HepG2 (cell line): ENCODE results near the gene ZDHHC14. TPM values are rescaled to one million over a fixed set of nuclear protein-coding genes. Genes with fewer than 3 reads are reported as not detected.

ENCODE experiments used
- ATAC-seq: fragments of 200-7000 bp; cut with Tn5 transposase; 3 replicates; pipeline ENCODE4 v1.9.1; 2020; ENCODE audit warnings: mild to moderate bottlenecking, moderate library complexity
- BruUV-seq: library from RNA; stranded (reverse); fragments of 400-500 nt; replicated peaks from 2 replicates; lab custom pipeline; 2021; lab: Mats Ljungman, UMichigan
- CTCF ChIA-PET: fragments of 300-600 bp; formaldehyde crosslinking; extraction: SDS; loops from one replicate; lab custom pipeline; 2021; ENCODE audit warnings: low total read pairs, inconsistent platforms, low intra/inter-chr PET ratio; lab: Yijun Ruan, JAX
- POLR2A ChIA-PET: fragments of 350-600 bp; sonication (Branson Sonifier 250); formaldehyde crosslinking; loops from one replicate; lab custom pipeline; 2020; ENCODE audit warnings: antibody characterized with exemption, inconsistent platforms; lab: Yijun Ruan, JAX
- DNase-seq: peaks from one replicate; pipeline ENCODE4 v3.0.0-alpha.2; 2015; ENCODE audit warnings: low spot score
- FAIRE-seq: peaks from 3 replicates; lab custom pipeline; 2011; peaks lifted over from hg19 to GRCh38; lab: Jason Lieb, UNC
- H2AFZ ChIP-seq: one replicate; pipeline ENCODE4 v1.6.1; 2011; ENCODE audit warnings: low read length, inconsistent platforms
- H3K27ac ChIP-seq: fragments of 300-600 bp; 3 replicates; pipeline ENCODE4 v1.8.0; 2011; ENCODE audit warnings: mixed run types, mild to moderate bottlenecking, mixed read lengths, low read length, inconsistent platforms; ENCODE audit not compliant: insufficient read depth; ENCODE audit errors: extremely low read length
- H3K27me3 ChIP-seq, 2 experiments: fragments of 200-600 bp in 1 of 2; 2 replicates in 1 of 2; 3 replicates in 1 of 2; pipeline versions ENCODE4 v1.6.0 to v1.8.0; 2011; ENCODE audit warnings: low read length in 2 of 2, mild to moderate bottlenecking in 2 of 2, moderate library complexity in 2 of 2, inconsistent platforms in 1 of 2; ENCODE audit not compliant: insufficient read depth in 2 of 2, control insufficient read depth in 1 of 2
- H3K36me3 ChIP-seq, 2 experiments: fragments of 200-600 bp in 1 of 2; replicated peaks in 1 of 2; 2 replicates in 1 of 2; 3 replicates in 1 of 2; pipeline versions ENCODE4 v1.5.1 to v1.8.0; 2011; ENCODE audit warnings: low read length in 2 of 2, inconsistent platforms in 1 of 2; ENCODE audit not compliant: insufficient read depth in 2 of 2, control insufficient read depth in 1 of 2
- H3K4me1 ChIP-seq: 2 replicates; pipeline ENCODE4 v1.5.1; 2012; ENCODE audit warnings: low read length, inconsistent platforms; ENCODE audit not compliant: insufficient read depth
- H3K4me2 ChIP-seq: 2 replicates; pipeline ENCODE4 v1.6.0; 2011; ENCODE audit warnings: low read depth, low read length, inconsistent platforms
- H3K4me3 ChIP-seq, 3 experiments: fragments of 200-600 bp in 1 of 3; sonication (generic), shearing (Covaris generic) in 1 of 3; replicated peaks in 1 of 3; 2 replicates each; pipeline ENCODE4 v1.5.1; 2011 to 2016; ENCODE audit warnings: low read length in 3 of 3, inconsistent platforms in 2 of 3, low read depth in 2 of 3, mild to moderate bottlenecking in 2 of 3, control low read depth in 1 of 3, mixed read lengths in 1 of 3; ENCODE audit not compliant: insufficient read depth in 1 of 3
- H3K79me2 ChIP-seq: one replicate; pipeline ENCODE4 v1.6.1; 2011; ENCODE audit warnings: low read length, inconsistent platforms; ENCODE audit not compliant: insufficient read depth
- H3K9ac ChIP-seq: 2 replicates; pipeline ENCODE4 v1.6.0; 2011; ENCODE audit warnings: mild to moderate bottlenecking, low read depth, low read length, inconsistent platforms; ENCODE audit not compliant: insufficient read depth
- H3K9me3 ChIP-seq: 2 replicates; pipeline ENCODE4 v1.5.1; 2012; ENCODE audit warnings: mild to moderate bottlenecking, low read length
- H4K20me1 ChIP-seq: 2 replicates; pipeline ENCODE4 v1.6.0; 2011; ENCODE audit warnings: inconsistent platforms, mild to moderate bottlenecking, low read length, moderate library complexity; ENCODE audit not compliant: insufficient read depth
- ARID4A ChIP-seq: sonication (generic); formaldehyde crosslinking; IDR thresholded peaks from 2 replicates; pipeline ENCODE4 v1.5.0; 2020; ENCODE audit warnings: mild to moderate bottlenecking, missing genetic modification reagents, borderline replicate concordance
- ATF3 ChIP-seq: sonication (generic); formaldehyde crosslinking; IDR thresholded peaks from 2 replicates; pipeline ENCODE4 v1.4.0; 2020; ENCODE audit warnings: missing genetic modification reagents
- BRD4 ChIP-seq: sonication (generic); formaldehyde crosslinking; IDR thresholded peaks from 2 replicates; pipeline ENCODE4 v1.4.0; 2020; ENCODE audit warnings: missing genetic modification reagents
- CEBPG ChIP-seq: IDR thresholded peaks from 2 replicates; pipeline ENCODE4 v1.6.1; 2016
- CREBL2 ChIP-seq: sonication (generic); formaldehyde crosslinking; IDR thresholded peaks from 2 replicates; pipeline ENCODE4 v1.8.1; 2023; ENCODE audit warnings: missing genetic modification reagents, mild to moderate bottlenecking, borderline replicate concordance
- FOSL1 ChIP-seq: sonication (generic); formaldehyde crosslinking; IDR thresholded peaks from 2 replicates; pipeline ENCODE4 v1.9.0; 2021; ENCODE audit warnings: missing genetic modification reagents, borderline replicate concordance
- HHEX ChIP-seq: IDR thresholded peaks from 2 replicates; pipeline ENCODE4 v1.6.1; 2016; ENCODE audit warnings: control low read depth
- KAT2B ChIP-seq: fragments of 150-350 bp; IDR thresholded peaks from 2 replicates; pipeline ENCODE4 v1.6.1; 2014; ENCODE audit warnings: low read depth, low read length, borderline replicate concordance
- KDM2A ChIP-seq: sonication (generic); formaldehyde crosslinking; IDR thresholded peaks from 2 replicates; pipeline ENCODE4 v1.4.0; 2020; ENCODE audit warnings: low read depth, missing genetic modification reagents, borderline replicate concordance
- KLF13 ChIP-seq: sonication (generic); formaldehyde crosslinking; IDR thresholded peaks from 2 replicates; pipeline ENCODE4 v1.4.0; 2020; ENCODE audit warnings: mild to moderate bottlenecking, missing genetic modification reagents
- PCBP1 ChIP-seq: fragments of 200-400 bp; formaldehyde crosslinking; IDR thresholded peaks from 2 replicates; pipeline ENCODE4 v1.6.1; 2017; ENCODE audit warnings: mild to moderate bottlenecking, low read depth, low read length, borderline replicate concordance
- RNF2 ChIP-seq: fragments of 450-650 bp; conservative IDR thresholded peaks from 2 replicates; pipeline ENCODE4 v1.6.1; 2016; ENCODE audit warnings: low read depth
- TCF7L2 ChIP-seq: IDR thresholded peaks from 2 replicates; pipeline ENCODE4 v1.6.1; 2011; ENCODE audit warnings: mild to moderate bottlenecking, low read depth, low read length, moderate library complexity
- TSC22D2 ChIP-seq: sonication (generic); formaldehyde crosslinking; IDR thresholded peaks from 2 replicates; pipeline ENCODE4 v1.5.1; 2020; ENCODE audit warnings: missing genetic modification reagents, mild to moderate bottlenecking, borderline replicate concordance
- YY1 ChIP-seq: IDR thresholded peaks from 2 replicates; pipeline ENCODE4 v1.6.1; 2011; ENCODE audit warnings: low read length, low read depth, moderate library complexity, mild to moderate bottlenecking; ENCODE audit not compliant: insufficient read depth, insufficient replicate concordance
- ZMAT5 ChIP-seq: sonication (generic); formaldehyde crosslinking; IDR thresholded peaks from 2 replicates; pipeline ENCODE4 v1.5.0; 2020; ENCODE audit warnings: mild to moderate bottlenecking, low read depth, missing genetic modification reagents, borderline replicate concordance
- ZNF333 ChIP-seq: sonication (generic); formaldehyde crosslinking; IDR thresholded peaks from 2 replicates; pipeline ENCODE4 v1.4.0; 2020; ENCODE audit warnings: mild to moderate bottlenecking, missing genetic modification reagents, borderline replicate concordance
- ZNF430 ChIP-seq: sonication (generic); formaldehyde crosslinking; IDR thresholded peaks from 2 replicates; pipeline ENCODE4 v1.9.0; 2021; ENCODE audit warnings: mild to moderate bottlenecking, missing genetic modification reagents
- ZNF446 ChIP-seq: sonication (generic); formaldehyde crosslinking; IDR thresholded peaks from 2 replicates; pipeline ENCODE4 v1.5.0; 2020; ENCODE audit warnings: mild to moderate bottlenecking, missing genetic modification reagents
- ZNF713 ChIP-seq: sonication (generic); formaldehyde crosslinking; IDR thresholded peaks from 2 replicates; pipeline ENCODE4 v1.4.0; 2020; ENCODE audit warnings: mild to moderate bottlenecking, missing genetic modification reagents
- WGBS: methylation state at CpG from one replicate; pipeline ENCODE4 v1.1.6; 2017; ENCODE audit warnings: low lambda C conversion rate; 5-methylcytosine and 5-hydroxymethylcytosine counted together
- in situ Hi-C: cut with HindIII; loops from 2 replicates; pipeline ENCODE4 v1.10.0; 2017; ENCODE audit warnings: low pct_unique_long_range_greater_than_20kb; ENCODE audit not compliant: extremely low pct_ligation_motif_present
- intact Hi-C: fragments of 100-400 bp; cut with micrococcal nuclease; formaldehyde crosslinking; loops from one replicate; pipeline ENCODE4 v1.10.0; 2022; ENCODE audit not compliant: unreplicated experiment
- polyA plus RNA-seq, 8 experiments: library from polyadenylated mRNA; depleted of rRNA in 3 of 8; stranded (reverse) in 7 of 8; unstranded in 1 of 8; fragments of >200 nt; fragmentation: Illumina TruSeq in 4 of 8; extraction: Trizol in 4 of 8; gene quantifications; 2 replicates each; pipeline versions ENCODE4 v1.2.1 to v1.2.3, GENCODE V29; 2011 to 2016; ENCODE audit warnings: low read depth in 4 of 8, missing spikeins in 1 of 8, mixed read lengths in 1 of 8; ENCODE audit not compliant: insufficient read depth in 1 of 8
- total RNA-seq, 5 experiments: library from RNA; depleted of rRNA; stranded (reverse); fragments of >200 nt; fragmentation: Illumina TruSeq; extraction: Trizol; gene quantifications; 2 replicates each; pipeline ENCODE4 v1.2.3, GENCODE V29; 2016; ENCODE audit warnings: low read depth in 1 of 5

Gene ZDHHC14
- total and polyA plus RNA-seq, 2 of the 13 experiments (the other 11 are each of a cell fraction or from before 2014, with no cell fraction given) = 3.7 to 9.5 TPM

GRCh38 chr6:157333537-157333936 lies 47.5 kb upstream of the ZDHHC14 start:
- in situ Hi-C loops = no loop called here
- no TSS peak for BruUV-seq
- Histone ChIP-seq H3K4me3 (no peak overlapping the region), H4K20me1 (no peaks in the 10 kb centered on the region), H3K27me3 (peaks cover 0 to 9% of the 10 kb centered on the region in 2 experiments; a peak in 2 of 5 replicates), H3K79me2 (no peaks in the 10 kb centered on the region), H3K9me3 (no peaks in the 10 kb centered on the region), H3K36me3 (no peaks in the 10 kb centered on the region), H2AFZ (no peak overlapping the region), H3K4me2 (no peak overlapping the region), H3K9ac (no peak overlapping the region), H3K27ac (no peak overlapping the region), H3K4me1 (peaks cover 15% of the 10 kb centered on the region)
- POLR2A ChIA-PET = interaction anchor here (6.0 kb wide), 1 partner anchor 10 kb away, joined by 42 read pairs; the partner anchor contains the start of gene TMEM242
- WGBS = 67% methylated on average over 4 of the region's 4 CpGs
- FAIRE-seq (no peak), ATAC-seq (no peak), DNase-seq (no peak)
- intact Hi-C loops = no loop called here
- CTCF ChIA-PET = interaction anchor here (4.3 kb wide), 1 partner anchor 18 kb away, joined by 60 read pairs; no protein-coding TSS in a partner anchor
- TF ChIP-seq ZNF446 (CRISPR knock-in tag) (no peak), CEBPG (CRISPR knock-in tag) (no peak), KDM2A (CRISPR knock-in tag) (no peak), PCBP1 (no peak), KAT2B (no peak), ARID4A (CRISPR knock-in tag) (no peak), TSC22D2 (CRISPR knock-in tag) (no peak), ZNF713 (no peak), TCF7L2 (no peak), YY1 (no peak), HHEX (no peak), ZNF430 (CRISPR knock-in tag) (no peak), FOSL1 (CRISPR knock-in tag) (no peak), KLF13 (CRISPR knock-in tag) (no peak), BRD4 (CRISPR knock-in tag) (no peak), ATF3 (CRISPR knock-in tag) (no peak), ZNF333 (no peak), CREBL2 (no peak), ZMAT5 (CRISPR knock-in tag) (no peak), RNF2 (no peak)
